ENCODE results near the gene MORN4. TPM values are rescaled to one million over a fixed set of nuclear protein-coding genes. Genes with fewer than 3 reads are reported as not detected.

Gene MORN4
- total and polyA plus RNA-seq, 9 of the 15 experiments (the other 6 are each of a cell fraction or from before 2014, with no cell fraction given): 8.3 to 23.9 (median 11.7) TPM

- TF ChIP-seq FOXP4 (CRISPR knock-in tag; IDR thresholded peaks at IDR 0.05; ENCODE audit: borderline replicate concordance) (no peak), KDM2B (CRISPR knock-in tag; IDR thresholded peaks at IDR 0.05) (no peak), E2F5 (CRISPR knock-in tag; IDR thresholded peaks at IDR 0.05) (no peak), ZBTB17 (CRISPR knock-in tag; IDR thresholded peaks at IDR 0.05) (no peak), NR2F6 (CRISPR knock-in tag; IDR thresholded peaks at IDR 0.05) (no peak)
Observed at GRCh38 chr10:97628228-97628627, 5.1 kb downstream of the MORN4 start (continued).

GRCh38 chr10:97627731-97628130 lies 5.6 kb downstream of the MORN4 start:
- WGBS (ENCODE audit: insufficient coverage, low coverage, missing lambda C conversion rate): 0% methylated on average over 4 of the region's 4 CpGs
- Histone ChIP-seq H3K4me3 (no peak overlapping the region), H3K9me1 (ENCODE audit: control insufficient read depth, insufficient read depth, low read length) (no peaks in the 10 kb centered on the region), H3K9me3 (replicated peaks; ENCODE audit: control insufficient read depth, insufficient read depth, low read depth, low read length) (no peaks in the 10 kb centered on the region), H2AFZ (ENCODE audit: low read depth, low read length) (no peak overlapping the region), H3K79me2 (ENCODE audit: control insufficient read depth, insufficient read depth, low read length) (peaks cover 24% of the 10 kb centered on the region), H3K27ac (ENCODE audit: extremely low read depth, low read depth, low read length) (no peak overlapping the region), H3K27me3 (ENCODE audit: control insufficient read depth in 2 of 2, insufficient read depth in 2 of 2, low read length in 2 of 2) (no peaks in the 10 kb centered on the region), H4K20me1 (replicated peaks; ENCODE audit: control insufficient read depth, insufficient read depth, low read length) (no peaks in the 10 kb centered on the region), H3K36me3 (ENCODE audit: control insufficient read depth, insufficient read depth, low read length) (peaks cover 5% of the 10 kb centered on the region; the same call in 1 of the 3 replicates), H3K9ac (ENCODE audit: insufficient read depth in 1 of 2, low read depth in 2 of 2, low read length in 2 of 2) (no peak overlapping the region), H3K4me2 (ENCODE audit: insufficient read depth, low read length) (no peak overlapping the region), H3K4me1 (replicated peaks in 1 of 2; ENCODE audit: control insufficient read depth in 2 of 2, insufficient read depth in 2 of 2, low read length in 2 of 2) (peaks cover 12% of the 10 kb centered on the region in 2 experiments; a peak in 4 of 5 replicates)
- no TSS peak for BruUV-seq (replicated peaks)
- in situ Hi-C loops (cut with MboI): no loop called here
- DNase-seq (ENCODE audit: extremely low read depth in 1 of 4, low spot score in 3 of 4) (peak; percentile 32 to 75 (median 36)), FAIRE-seq (peak; percentile 89), ATAC-seq (peak; percentile 79)
- ChIA-PET POLR2A (interaction anchor here (0.5 to 1.1 kb wide), 2 partner anchors 17 to 97 kb away, joined by 3 to 4 read pairs; no protein-coding TSS in a partner anchor), CTCF (ENCODE audit: low intra/inter-chr PET ratio) (no interaction called here)
- intact Hi-C loops (cut with micrococcal nuclease): no loop called here
- TF ChIP-seq HINFP (tag; conservative IDR thresholded peaks at IDR 0.05; ENCODE audit: low read depth) (peak; percentile 66), BHLHE40 (IDR thresholded peaks at IDR 0.05; ENCODE audit: low read length) (no peak), EZH2 (IDR thresholded peaks at IDR 0.05; ENCODE audit: borderline replicate concordance, low read depth, low read length) (no peak), YBX1 (IDR thresholded peaks at IDR 0.05) (no peak), MAFG (tag; conservative IDR thresholded peaks at IDR 0.05) (peak; percentile 69), ARID1B (IDR thresholded peaks at IDR 0.05) (peak; percentile 17; the same call in 1 of the 2 replicates), ZBTB7A (IDR thresholded peaks at IDR 0.05; ENCODE audit: borderline replicate concordance, control insufficient read depth, low read depth, low read length) (no peak), ZC3H4 (CRISPR knock-in tag; IDR thresholded peaks at IDR 0.05; ENCODE audit: borderline replicate concordance) (no peak), KDM1A (IDR thresholded peaks at IDR 0.05) (peak; percentile 45 to 73; a peak in 3 of 4 replicates), NFIC (IDR thresholded peaks at IDR 0.05) (no peak), ZNF197 (CRISPR knock-in tag; IDR thresholded peaks at IDR 0.05; ENCODE audit: low read depth) (peak; percentile 44; the same call in 1 of the 2 replicates), HDAC1 (IDR thresholded peaks at IDR 0.05) (0 out of 4 replicates have a peak, but pooled peaks of 1 of the 2 experiments have one; percentile 41), ZNF239 (CRISPR knock-in tag; IDR thresholded peaks at IDR 0.05) (0 out of 2 replicates have a peak, but pooled peaks have one; percentile 24), JUNB (CRISPR knock-in tag; conservative IDR thresholded peaks at IDR 0.05) (no peak)
